Measurements from ENCODE around the gene DNAH7. TPM values are rescaled to one million over a fixed set of nuclear protein-coding genes. Genes with fewer than 3 reads are reported as not detected.

The DNAH7 gene
- total RNA-seq, 4 donors from 2014 or later = 0.05 to 0.07 (median 0.05) TPM; not detected in 1

DNA sequence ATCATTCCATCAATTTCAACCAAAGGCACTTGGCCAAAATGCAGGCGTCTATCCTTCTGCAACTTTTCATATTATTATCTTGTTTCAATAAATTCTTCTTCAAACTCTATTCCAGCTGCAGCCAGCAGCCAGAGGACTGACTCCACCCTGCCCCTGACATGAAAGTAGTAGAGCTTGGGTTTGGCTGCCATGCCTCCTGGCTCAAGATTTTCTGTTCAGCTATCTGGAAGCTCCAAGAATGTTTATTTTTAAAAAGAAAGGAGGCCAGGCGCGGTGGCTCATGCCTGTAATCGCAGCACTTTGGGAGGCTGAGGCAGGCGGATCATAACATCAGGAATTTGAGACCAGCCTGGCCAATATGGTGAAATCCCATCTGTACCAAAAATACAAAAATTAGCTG is 4.9 kb downstream of the DNAH7 start:
- in situ Hi-C loops (cut with MboI; ENCODE audit: low sequenced_read_pairs in 4 of 4) (loop anchor here in 1 of 4 donors (25.0 kb wide), 1 partner anchor 99 kb away; the partner anchor contains the start of gene STK17B), intact Hi-C loops (cut with DNase I; ENCODE audit: low total_unique reads) (no loop called here)
- TF ChIP-seq POLR2A (IDR thresholded peaks at IDR 0.05) = no peak
- no peak for ATAC-seq
- Histone ChIP-seq H3K4me3 (no peak overlapping the region), H3K4me1 (peaks cover 0 to 5% of the 10 kb centered on the region in 2 donors), H3K9me3 (no peaks in the 10 kb centered on the region), H3K27ac (no peak overlapping the region), H3K36me3 (no peaks in the 10 kb centered on the region), H3K27me3 (peaks cover 0 to 5% (median 0%) of the 10 kb centered on the region in 3 donors)
- no peak for DNase-seq

DNA sequence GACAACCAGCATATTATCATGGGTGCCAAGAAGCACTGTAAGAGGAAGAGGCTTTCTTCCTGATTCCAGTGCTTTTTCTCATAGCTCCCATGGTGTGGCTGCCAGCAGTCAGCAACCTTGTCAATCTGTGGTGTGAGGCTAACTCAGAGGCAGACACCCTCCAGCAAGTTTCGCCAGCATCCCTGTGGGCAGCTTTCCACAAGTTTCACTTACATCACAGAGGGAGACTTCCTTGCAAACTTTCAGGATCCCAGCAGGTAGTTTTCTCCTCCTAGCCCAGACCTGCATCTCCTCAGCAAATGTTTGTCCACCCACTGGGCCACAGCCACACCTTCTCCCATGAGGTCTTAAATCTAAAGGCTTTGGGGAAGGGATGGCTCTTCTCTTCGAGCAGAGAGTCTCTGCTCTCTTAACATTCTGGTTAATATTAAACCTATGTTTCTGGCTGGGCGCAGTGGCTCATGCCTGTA is 9.1 kb downstream of the DNAH7 start:
- H3K27me3 ChIP-seq = peaks cover 0 to 5% (median 0%) of the 10 kb centered on the region in 3 donors
- ATAC-seq (no peak), DNase-seq (no peak)
- intact Hi-C loops (cut with DNase I; ENCODE audit: low total_unique reads) (no loop called here), in situ Hi-C loops (cut with MboI; ENCODE audit: low sequenced_read_pairs in 4 of 4) (loop anchor here in 1 of 4 donors (25.0 kb wide), 1 partner anchor 103 kb away; the partner anchor contains the start of gene STK17B)
- H3K36me3 ChIP-seq = no peaks in the 10 kb centered on the region
- TF ChIP-seq, protein P1, sequence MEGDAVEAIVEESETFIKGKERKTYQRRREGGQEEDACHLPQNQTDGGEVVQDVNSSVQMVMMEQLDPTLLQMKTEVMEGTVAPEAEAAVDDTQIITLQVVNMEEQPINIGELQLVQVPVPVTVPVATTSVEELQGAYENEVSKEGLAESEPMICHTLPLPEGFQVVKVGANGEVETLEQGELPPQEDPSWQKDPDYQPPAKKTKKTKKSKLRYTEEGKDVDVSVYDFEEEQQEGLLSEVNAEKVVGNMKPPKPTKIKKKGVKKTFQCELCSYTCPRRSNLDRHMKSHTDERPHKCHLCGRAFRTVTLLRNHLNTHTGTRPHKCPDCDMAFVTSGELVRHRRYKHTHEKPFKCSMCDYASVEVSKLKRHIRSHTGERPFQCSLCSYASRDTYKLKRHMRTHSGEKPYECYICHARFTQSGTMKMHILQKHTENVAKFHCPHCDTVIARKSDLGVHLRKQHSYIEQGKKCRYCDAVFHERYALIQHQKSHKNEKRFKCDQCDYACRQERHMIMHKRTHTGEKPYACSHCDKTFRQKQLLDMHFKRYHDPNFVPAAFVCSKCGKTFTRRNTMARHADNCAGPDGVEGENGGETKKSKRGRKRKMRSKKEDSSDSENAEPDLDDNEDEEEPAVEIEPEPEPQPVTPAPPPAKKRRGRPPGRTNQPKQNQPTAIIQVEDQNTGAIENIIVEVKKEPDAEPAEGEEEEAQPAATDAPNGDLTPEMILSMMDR (IDR thresholded peaks at IDR 0.05 in 4 of 5, conservative IDR thresholded peaks at IDR 0.05 in 1 of 5) = no peak
- no peak for TF ChIP-seq POLR2A (IDR thresholded peaks at IDR 0.05)
- no peaks in the 10 kb centered on the region for H3K4me1 ChIP-seq
- no peak overlapping the region for H3K4me3 ChIP-seq
- H3K9me3 ChIP-seq = no peaks in the 10 kb centered on the region
- H3K27ac ChIP-seq = no peak overlapping the region

DNA sequence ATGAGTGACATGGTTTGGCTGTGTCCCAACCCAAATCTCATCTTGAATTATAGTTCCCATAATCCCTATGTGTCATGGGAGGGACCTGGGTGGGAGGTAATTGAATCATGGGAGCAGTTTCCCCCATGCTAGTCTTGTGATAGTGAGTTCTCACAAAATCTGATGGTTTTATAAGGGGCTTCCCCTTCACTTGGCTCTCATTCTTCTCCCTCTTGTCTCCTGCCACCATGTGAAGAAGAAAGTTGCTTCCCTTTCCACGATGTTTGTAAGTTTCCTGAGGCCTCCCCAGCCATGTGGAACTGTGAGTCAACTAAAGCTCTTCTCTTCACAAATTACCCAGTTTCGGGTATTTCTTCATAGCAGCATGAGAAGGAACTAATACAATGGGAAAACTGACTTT is 14.0 kb downstream of the DNAH7 start:
- Histone ChIP-seq H3K27ac (no peak overlapping the region), H3K4me1 (no peaks in the 10 kb centered on the region), H3K4me3 (no peak overlapping the region), H3K9me3 (no peaks in the 10 kb centered on the region), H3K36me3 (no peaks in the 10 kb centered on the region), H3K27me3 (no peaks in the 10 kb centered on the region)
- DNase-seq (no peak), ATAC-seq (no peak)
- TF ChIP-seq, protein P1 (IDR thresholded peaks at IDR 0.05 in 4 of 5, conservative IDR thresholded peaks at IDR 0.05 in 1 of 5) = no peak
- TF ChIP-seq POLR2A (IDR thresholded peaks at IDR 0.05) = no peak
- intact Hi-C loops (cut with DNase I; ENCODE audit: low total_unique reads) (no loop called here), in situ Hi-C loops (cut with MboI; ENCODE audit: low sequenced_read_pairs in 4 of 4) (loop anchor here in 1 of 4 donors (25.0 kb wide), 1 partner anchor 108 kb away; the partner anchor contains the start of gene STK17B)

- Histone ChIP-seq H3K4me3 (no peak overlapping the region), H3K36me3 (no peaks in the 10 kb centered on the region), H3K9me3 (no peaks in the 10 kb centered on the region), H3K27ac (no peak overlapping the region), H3K4me1 (no peaks in the 10 kb centered on the region), H3K27me3 (no peaks in the 10 kb centered on the region)
- TF ChIP-seq, protein P1 (IDR thresholded peaks at IDR 0.05 in 4 of 5, conservative IDR thresholded peaks at IDR 0.05 in 1 of 5) = no peak
- TF ChIP-seq POLR2A (IDR thresholded peaks at IDR 0.05) = no peak
- DNase-seq (no peak), ATAC-seq (no peak)
- in situ Hi-C loops (cut with MboI; ENCODE audit: low sequenced_read_pairs in 4 of 4) = no loop called here
- intact Hi-C loops (cut with DNase I; ENCODE audit: low total_unique reads) = no loop called here
Observed at GRCh38 chr2:196046123-196046917, 22.3 kb downstream of the DNAH7 start.

GRCh38 chr2:196041786-196042185 is 26.9 kb downstream of the DNAH7 start:
- in situ Hi-C loops (cut with MboI; ENCODE audit: low sequenced_read_pairs in 4 of 4) (no loop called here), intact Hi-C loops (cut with DNase I; ENCODE audit: low total_unique reads) (no loop called here)
- no peak for ATAC-seq

More at GRCh38 chr2:196041786-196042185, 26.9 kb downstream of the DNAH7 start:
- no peaks in the 10 kb centered on the region for H3K36me3 ChIP-seq
- no peak overlapping the region for H3K27ac ChIP-seq
- DNase-seq = no peak
- peaks cover 0 to 5% (median 0%) of the 10 kb centered on the region in 3 donors for H3K9me3 ChIP-seq
- H3K4me1 ChIP-seq = no peaks in the 10 kb centered on the region
- no peak for TF ChIP-seq POLR2A (IDR thresholded peaks at IDR 0.05)
- TF ChIP-seq, protein P1 (IDR thresholded peaks at IDR 0.05 in 4 of 5, conservative IDR thresholded peaks at IDR 0.05 in 1 of 5) = no peak
- H3K4me3 ChIP-seq = no peak overlapping the region
- no peaks in the 10 kb centered on the region for H3K27me3 ChIP-seq

All from gastrocnemius medialis (tissue), 4 donors.